Smooth muscle cell (in vitro differentiated cells): ENCODE results near the gene CD274. TPM values are rescaled to one million over a fixed set of nuclear protein-coding genes. Genes with fewer than 3 reads are reported as not detected.
"Not testable (repeated sequence)": the region's sequence is repeated elsewhere in the genome, so short reads cannot be mapped to it uniquely, and the experiment has no call there.

Source experiments
- DNase-seq: peaks from one replicate; lab custom pipeline; 2025; ENCODE audit not compliant: unreplicated experiment; lab: John Stamatoyannopoulos, UW
- H2AFZ ChIP-seq: fragments of 200-600 bp; sonication (generic); 2 replicates; pipeline ENCODE4 v1.6.0; 2016; ENCODE audit warnings: antibody characterized with exemption, low read depth, mild to moderate bottlenecking
- H3F3A ChIP-seq: fragments of 200-600 bp; sonication (generic); 2 replicates; pipeline ENCODE4 v1.6.0; 2017; ENCODE audit warnings: antibody characterized with exemption, low read depth
- H3K27ac ChIP-seq: fragments of 200-600 bp; sonication (generic); 2 replicates; pipeline ENCODE4 v1.5.1; 2016; ENCODE audit warnings: low read depth, mild to moderate bottlenecking
- H3K27me3 ChIP-seq: fragments of 200-600 bp; sonication (generic); 2 replicates; pipeline ENCODE4 v1.6.1; 2016; ENCODE audit warnings: low read depth, mild to moderate bottlenecking
- H3K36me3 ChIP-seq: fragments of 200-600 bp; sonication (generic); 2 replicates; pipeline ENCODE4 v1.5.1; 2016; ENCODE audit warnings: low read depth
- H3K4me1 ChIP-seq: fragments of 200-600 bp; sonication (generic); 2 replicates; pipeline ENCODE4 v1.5.1; 2016; ENCODE audit warnings: low read depth
- H3K4me2 ChIP-seq: fragments of 200-600 bp; sonication (generic); 2 replicates; pipeline ENCODE4 v1.6.0; 2016; ENCODE audit warnings: mild to moderate bottlenecking
- H3K4me3 ChIP-seq: fragments of 200-600 bp; sonication (generic); 2 replicates; pipeline ENCODE4 v1.5.1; 2016; ENCODE audit warnings: mild to moderate bottlenecking
- H3K79me2 ChIP-seq: fragments of 200-600 bp; sonication (generic); 2 replicates; pipeline ENCODE4 v1.6.0; 2016; ENCODE audit warnings: low read depth, mild to moderate bottlenecking
- H3K9ac ChIP-seq: fragments of 200-600 bp; sonication (generic); 2 replicates; pipeline ENCODE4 v1.6.0; 2016; ENCODE audit warnings: low read depth
- H3K9me3 ChIP-seq: fragments of 200-600 bp; sonication (generic); replicated peaks from 2 replicates; pipeline ENCODE4 v1.5.1; 2016; ENCODE audit warnings: low read depth
- H4K20me1 ChIP-seq: fragments of 200-600 bp; sonication (generic); 2 replicates; pipeline ENCODE4 v1.6.0; 2016; ENCODE audit warnings: low read depth
- WGBS: methylation state at CpG from one replicate; pipeline ENCODE4 v1.1.7; 2016; ENCODE audit warnings: low lambda C conversion rate; 5-methylcytosine and 5-hydroxymethylcytosine counted together
- polyA plus RNA-seq: library from polyadenylated mRNA; unstranded; fragments of >200 nt; fragmentation: Nextera tagmentation; extraction: Ambion mirVana; gene quantifications from 2 replicates; pipeline ENCODE4 v1.2.1, GENCODE V29; 2016
- total RNA-seq: library from RNA; depleted of rRNA; stranded (reverse); fragments of >200 nt; gene quantifications from 2 replicates; pipeline ENCODE4 v1.2.3, GENCODE V29; 2014
- TF ChIP-seq, protein P1 (sequence below): fragments of 200-600 bp; sonication (generic); IDR thresholded peaks from 2 replicates; pipeline ENCODE4 v1.5.1; 2017; ENCODE audit warnings: borderline replicate concordance, mild to moderate bottlenecking, antibody characterized with exemption; ENCODE audit not compliant: insufficient read depth, poor library complexity, severe bottlenecking

CD274 gene
- total and polyA plus RNA-seq, 2 experiments from 2014 or later: 2.3 to 4.0 TPM

DNA sequence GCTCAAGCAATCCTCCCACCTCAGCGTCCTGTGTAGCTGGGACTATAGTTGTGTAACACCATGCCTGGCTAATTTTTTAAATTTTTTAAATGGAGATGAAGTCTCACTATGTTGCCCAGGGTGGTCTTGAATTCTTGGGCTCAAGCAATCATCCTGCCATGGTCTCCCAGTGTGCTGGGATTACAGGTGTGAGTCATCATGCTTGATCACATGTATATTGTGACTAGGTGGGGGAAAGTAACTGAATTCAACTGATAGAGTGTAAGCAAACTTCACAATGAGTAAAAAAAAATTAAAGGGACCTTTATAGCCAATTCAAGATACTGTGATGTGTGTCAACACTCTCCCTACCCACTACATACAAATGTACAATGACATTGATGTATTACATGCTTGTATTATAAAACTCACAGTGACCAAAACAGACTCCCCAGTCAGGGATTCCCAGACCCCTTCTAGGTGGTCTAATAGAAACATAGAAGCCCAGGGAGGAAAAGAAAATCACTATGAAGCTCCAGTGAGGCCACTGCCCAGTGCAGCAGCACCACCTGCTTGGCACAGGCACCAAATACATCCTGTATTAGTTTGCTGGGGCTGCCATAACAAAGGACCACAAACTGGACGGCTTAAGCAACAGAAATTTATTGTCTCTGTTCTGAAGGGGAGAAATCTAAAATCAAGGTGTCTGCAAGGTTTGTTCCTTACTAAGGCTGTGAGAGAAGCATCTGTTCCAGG, 21.4 kb upstream of the CD274 start:
- no peak for DNase-seq

DNA sequence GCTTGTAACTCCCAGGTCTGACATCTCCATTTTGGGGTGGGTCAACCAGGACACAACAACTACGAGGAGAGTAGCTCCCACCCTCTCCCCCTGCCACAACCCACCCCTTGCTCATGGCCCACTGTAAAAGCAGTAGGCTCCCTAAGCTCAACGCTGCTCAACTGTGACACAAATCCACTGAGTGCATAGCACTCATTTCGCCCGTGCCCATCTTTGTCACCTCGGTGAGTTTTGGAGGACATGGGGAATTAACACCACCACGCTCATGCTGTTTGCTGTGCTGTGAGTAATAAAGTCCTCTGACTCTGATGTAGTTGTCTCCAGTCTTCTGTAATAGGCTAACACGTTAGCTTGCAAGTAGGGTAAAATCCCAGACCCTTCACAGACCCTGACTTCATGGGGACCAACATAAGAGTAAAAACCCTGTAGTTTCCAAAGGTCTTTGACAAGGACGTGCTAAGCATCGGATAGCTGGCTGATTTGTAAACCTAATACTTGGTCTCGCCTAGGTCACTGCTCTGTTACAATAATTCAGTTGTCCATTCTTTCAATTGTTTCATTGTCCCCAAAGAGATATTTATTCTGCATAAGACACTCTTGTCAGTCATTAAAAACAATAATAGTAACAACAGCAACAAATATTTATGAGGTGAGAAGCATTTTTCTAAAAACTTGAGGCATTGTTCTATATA, 20.3 kb upstream of the CD274 start:
- Histone ChIP-seq H3K27ac (no peak overlapping the region), H3K27me3 (no peaks in the 10 kb centered on the region), H3K4me1 (no peaks in the 10 kb centered on the region), H3F3A (no peaks in the 10 kb centered on the region), H3K4me3 (no peak overlapping the region), H3K79me2 (no peaks in the 10 kb centered on the region), H4K20me1 (no peaks in the 10 kb centered on the region), H3K9ac (no peak overlapping the region), H3K4me2 (no peak overlapping the region), H3K9me3 (no peaks in the 10 kb centered on the region), H3K36me3 (no peaks in the 10 kb centered on the region), H2AFZ (no peak overlapping the region)
- no peak for DNase-seq
- TF ChIP-seq, protein P1, sequence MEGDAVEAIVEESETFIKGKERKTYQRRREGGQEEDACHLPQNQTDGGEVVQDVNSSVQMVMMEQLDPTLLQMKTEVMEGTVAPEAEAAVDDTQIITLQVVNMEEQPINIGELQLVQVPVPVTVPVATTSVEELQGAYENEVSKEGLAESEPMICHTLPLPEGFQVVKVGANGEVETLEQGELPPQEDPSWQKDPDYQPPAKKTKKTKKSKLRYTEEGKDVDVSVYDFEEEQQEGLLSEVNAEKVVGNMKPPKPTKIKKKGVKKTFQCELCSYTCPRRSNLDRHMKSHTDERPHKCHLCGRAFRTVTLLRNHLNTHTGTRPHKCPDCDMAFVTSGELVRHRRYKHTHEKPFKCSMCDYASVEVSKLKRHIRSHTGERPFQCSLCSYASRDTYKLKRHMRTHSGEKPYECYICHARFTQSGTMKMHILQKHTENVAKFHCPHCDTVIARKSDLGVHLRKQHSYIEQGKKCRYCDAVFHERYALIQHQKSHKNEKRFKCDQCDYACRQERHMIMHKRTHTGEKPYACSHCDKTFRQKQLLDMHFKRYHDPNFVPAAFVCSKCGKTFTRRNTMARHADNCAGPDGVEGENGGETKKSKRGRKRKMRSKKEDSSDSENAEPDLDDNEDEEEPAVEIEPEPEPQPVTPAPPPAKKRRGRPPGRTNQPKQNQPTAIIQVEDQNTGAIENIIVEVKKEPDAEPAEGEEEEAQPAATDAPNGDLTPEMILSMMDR: no peak
- WGBS: 97% methylated on average over 10 of the region's 10 CpGs

More for the DNA sequence above, 21.4 kb upstream of the CD274 start:
- Histone ChIP-seq H3K27me3 (no peaks in the 10 kb centered on the region), H3K4me1 (no peaks in the 10 kb centered on the region), H3K9ac (no peak overlapping the region), H3K79me2 (no peaks in the 10 kb centered on the region), H3K36me3 (no peaks in the 10 kb centered on the region), H3K27ac (no peak overlapping the region), H3K4me2 (no peak overlapping the region), H3K4me3 (no peak overlapping the region), H2AFZ (no peak overlapping the region), H4K20me1 (no peaks in the 10 kb centered on the region), H3K9me3 (no peaks in the 10 kb centered on the region), H3F3A (no peaks in the 10 kb centered on the region)
- TF ChIP-seq, protein P1: no peak
- 88% methylated on average over 2 of the region's 2 CpGs for WGBS

DNA sequence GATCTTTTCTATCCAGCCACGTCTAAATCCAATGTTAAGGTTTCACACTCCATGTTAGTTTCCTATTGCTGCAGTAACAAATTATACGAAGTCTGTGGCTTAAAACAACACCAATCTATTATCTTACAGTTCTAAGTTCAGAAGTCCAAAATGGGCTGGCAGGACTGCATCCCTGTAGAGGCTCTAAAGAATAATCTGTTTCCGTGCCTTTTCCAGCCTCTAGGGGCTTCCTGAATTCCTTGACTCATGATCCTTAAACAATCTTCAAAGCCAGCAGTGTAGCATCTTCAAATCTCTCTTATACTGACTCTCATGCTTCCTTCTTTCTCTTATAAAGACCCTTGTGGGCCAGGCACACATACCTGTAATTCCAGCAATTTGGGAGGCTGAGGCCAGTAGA, 19.4 kb upstream of the CD274 start:
- no peak overlapping the region for H3K9ac ChIP-seq
- H3K27ac ChIP-seq: no peak overlapping the region
- no peak overlapping the region for H3K4me2 ChIP-seq
- H3K27me3 ChIP-seq: no peaks in the 10 kb centered on the region
- no peak overlapping the region for H2AFZ ChIP-seq
- DNase-seq: no peak
- TF ChIP-seq, protein P1: no peak
- no peak overlapping the region for H3K4me3 ChIP-seq
- no peaks in the 10 kb centered on the region for H3K4me1 ChIP-seq
- H3K79me2 ChIP-seq: no peaks in the 10 kb centered on the region
- 86% methylated on average over 3 of the region's 3 CpGs for WGBS
- H4K20me1 ChIP-seq: no peaks in the 10 kb centered on the region
- no peaks in the 10 kb centered on the region for H3F3A ChIP-seq
- no peaks in the 10 kb centered on the region for H3K36me3 ChIP-seq
- no peaks in the 10 kb centered on the region for H3K9me3 ChIP-seq

DNA sequence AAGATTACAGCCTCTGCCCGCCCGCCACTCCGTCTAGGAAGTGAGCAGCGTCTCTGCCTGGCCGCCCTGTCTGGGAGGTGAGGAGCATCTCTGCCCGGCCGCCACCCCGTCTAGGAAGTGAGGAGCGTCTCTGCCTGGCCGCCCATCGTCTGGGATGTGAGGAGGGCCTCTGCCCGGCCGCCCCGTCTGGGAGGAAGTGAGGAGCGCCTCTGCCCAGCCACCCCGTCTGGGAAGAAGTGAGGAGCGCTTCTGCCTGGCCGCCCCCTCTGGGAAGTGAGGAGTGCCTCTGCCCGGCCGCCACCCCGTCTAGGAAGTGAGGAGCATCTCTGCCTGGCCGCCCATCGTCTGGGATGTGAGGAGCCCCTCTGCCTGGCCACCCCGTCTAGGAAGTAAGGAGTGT, 17.5 kb upstream of the CD274 start:
- H3K4me2 ChIP-seq, H3K9ac ChIP-seq, H3K27ac ChIP-seq, H2AFZ ChIP-seq, H3K9me3 ChIP-seq, H3F3A ChIP-seq, H3K4me3 ChIP-seq, DNase-seq, H3K27me3 ChIP-seq, H3K4me1 ChIP-seq, H3K36me3 ChIP-seq, H3K79me2 ChIP-seq, H4K20me1 ChIP-seq: not testable (repeated sequence)
- WGBS: 95% methylated on average over 24 of the region's 24 CpGs

DNA sequence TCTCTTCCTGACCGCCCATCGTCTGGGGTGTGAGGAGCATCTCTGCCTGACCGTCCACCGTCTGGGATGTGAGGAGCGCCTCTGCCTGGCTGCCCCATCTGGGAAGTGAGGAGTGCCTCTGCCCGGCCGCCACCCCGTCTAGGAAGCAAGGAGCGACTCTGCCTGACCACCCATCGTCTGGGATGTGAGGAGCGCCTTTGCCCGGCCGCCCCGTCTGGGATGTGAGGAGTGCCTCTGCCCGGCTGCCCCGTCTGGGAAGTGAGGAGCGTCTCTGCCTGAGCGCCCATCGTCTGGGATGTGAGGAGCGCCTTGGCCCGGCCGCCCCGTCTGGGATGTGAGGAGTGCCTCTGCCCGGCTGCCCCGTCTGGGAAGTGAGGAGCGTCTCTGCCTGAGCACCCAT, 17.0 kb upstream of the CD274 start:
- not testable (repeated sequence) for H4K20me1 ChIP-seq, H3K27me3 ChIP-seq, H3K36me3 ChIP-seq, H3K9me3 ChIP-seq, H3K79me2 ChIP-seq, H3K27ac ChIP-seq, H3K9ac ChIP-seq, H3K4me3 ChIP-seq, H3K4me2 ChIP-seq, H3F3A ChIP-seq, H2AFZ ChIP-seq, DNase-seq, H3K4me1 ChIP-seq
- WGBS: 98% methylated on average over 25 of the region's 26 CpGs
